Measurements from ENCODE around the gene SNX27. TPM values are rescaled to one million over a fixed set of nuclear protein-coding genes. Genes with fewer than 3 reads are reported as not detected.

Gene SNX27
- polyA plus RNA-seq, 1 donor (not counting 4 experiments of a cell fraction or from before 2014, with no cell fraction given) = 15.7 TPM

DNA sequence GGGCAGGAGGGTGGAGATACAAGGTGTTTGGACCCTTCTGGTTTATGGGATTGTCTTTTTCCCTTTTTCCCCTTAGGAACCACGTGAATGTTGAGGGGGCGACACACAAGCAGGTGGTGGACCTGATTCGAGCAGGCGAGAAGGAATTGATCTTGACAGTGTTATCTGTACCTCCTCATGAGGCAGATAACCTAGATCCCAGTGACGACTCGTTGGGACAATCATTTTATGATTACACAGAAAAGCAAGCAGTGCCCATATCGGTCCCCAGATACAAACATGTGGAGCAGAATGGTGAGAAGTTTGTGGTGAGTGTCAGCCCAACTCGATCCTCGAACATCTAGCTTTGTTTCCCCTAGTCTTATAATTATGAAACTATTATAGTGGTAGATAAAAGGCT is 27.0 kb downstream of the SNX27 start:
- Histone ChIP-seq H3K4me3 (ENCODE audit: control insufficient read depth in 2 of 3, extremely low read depth in 1 of 3, insufficient read depth in 2 of 3, low read depth in 1 of 3, low read length in 3 of 3) (no peak overlapping the region), H3K27ac (ENCODE audit: control insufficient read depth, insufficient read depth, low read length) (no peak overlapping the region), H3K27me3 (ENCODE audit: control insufficient read depth, extremely low read depth, insufficient read depth, low read length) (no peaks in the 10 kb centered on the region), H3K9me3 (ENCODE audit: control insufficient read depth, low read depth, low read length) (no peaks in the 10 kb centered on the region), H3K36me3 (ENCODE audit: control insufficient read depth in 2 of 2, extremely low read depth in 1 of 2, insufficient read depth in 2 of 2, low read length in 2 of 2) (peaks cover 0 to 2% of the 10 kb centered on the region in 2 experiments), H3K4me1 (ENCODE audit: control insufficient read depth, extremely low read depth, insufficient read depth, low read length) (no peaks in the 10 kb centered on the region), H4K20me1 (ENCODE audit: control insufficient read depth, extremely low read depth, insufficient read depth, low read length) (no peaks in the 10 kb centered on the region), H3K9me1 (ENCODE audit: control insufficient read depth, extremely low read depth, insufficient read depth, low read length) (no peaks in the 10 kb centered on the region), H3K4me2 (ENCODE audit: control insufficient read depth, extremely low read depth, insufficient read depth, low read depth, low read length) (no peak overlapping the region), H3K79me2 (ENCODE audit: control insufficient read depth, insufficient read depth, low read length) (peaks cover 1% of the 10 kb centered on the region), H2AFZ (ENCODE audit: control insufficient read depth, low read length) (no peak overlapping the region), H3K9ac (ENCODE audit: control insufficient read depth, extremely low read depth, insufficient read depth, low read length) (no peak overlapping the region)
- DNase-seq (ENCODE audit: low read depth, low spot score) = no peak
- no peak for FAIRE-seq
- dilution Hi-C loops (cut with MboI; ENCODE audit: extremely low pct_ligation_motif_present, low sequenced_read_pairs) = no loop called here
- TF ChIP-seq, protein P1, sequence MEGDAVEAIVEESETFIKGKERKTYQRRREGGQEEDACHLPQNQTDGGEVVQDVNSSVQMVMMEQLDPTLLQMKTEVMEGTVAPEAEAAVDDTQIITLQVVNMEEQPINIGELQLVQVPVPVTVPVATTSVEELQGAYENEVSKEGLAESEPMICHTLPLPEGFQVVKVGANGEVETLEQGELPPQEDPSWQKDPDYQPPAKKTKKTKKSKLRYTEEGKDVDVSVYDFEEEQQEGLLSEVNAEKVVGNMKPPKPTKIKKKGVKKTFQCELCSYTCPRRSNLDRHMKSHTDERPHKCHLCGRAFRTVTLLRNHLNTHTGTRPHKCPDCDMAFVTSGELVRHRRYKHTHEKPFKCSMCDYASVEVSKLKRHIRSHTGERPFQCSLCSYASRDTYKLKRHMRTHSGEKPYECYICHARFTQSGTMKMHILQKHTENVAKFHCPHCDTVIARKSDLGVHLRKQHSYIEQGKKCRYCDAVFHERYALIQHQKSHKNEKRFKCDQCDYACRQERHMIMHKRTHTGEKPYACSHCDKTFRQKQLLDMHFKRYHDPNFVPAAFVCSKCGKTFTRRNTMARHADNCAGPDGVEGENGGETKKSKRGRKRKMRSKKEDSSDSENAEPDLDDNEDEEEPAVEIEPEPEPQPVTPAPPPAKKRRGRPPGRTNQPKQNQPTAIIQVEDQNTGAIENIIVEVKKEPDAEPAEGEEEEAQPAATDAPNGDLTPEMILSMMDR (optimal IDR thresholded peaks at IDR 0.05 in 1 of 3, IDR thresholded peaks at IDR 0.05 in 1 of 3, conservative IDR thresholded peaks at IDR 0.05 in 1 of 3; ENCODE audit: extremely low read depth in 1 of 3, insufficient read depth in 2 of 3, low read length in 3 of 3) = no peak
- no peak for TF ChIP-seq EZH2 (IDR thresholded peaks at IDR 0.05; ENCODE audit: low read length)

DNA sequence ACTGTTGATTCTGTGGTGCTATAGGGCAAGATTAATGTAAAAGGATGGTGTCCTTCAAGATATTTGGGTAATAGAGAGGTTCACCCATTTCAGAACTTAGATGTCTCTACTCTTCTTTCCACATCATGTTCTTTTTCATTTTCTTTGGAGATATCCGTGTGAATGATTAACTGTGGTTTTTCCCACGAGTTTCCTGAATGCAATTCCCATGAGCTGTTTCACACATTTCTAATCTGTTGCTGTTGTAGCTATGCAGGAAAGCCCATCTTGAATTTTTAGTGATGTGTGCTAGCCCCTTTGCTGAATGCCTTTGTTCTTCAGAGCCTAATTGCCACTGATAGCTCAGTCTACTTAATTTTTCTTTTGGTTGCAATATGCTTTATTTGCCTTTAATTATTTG is 27.6 kb downstream of the SNX27 start:
- TF ChIP-seq, protein P1 (optimal IDR thresholded peaks at IDR 0.05 in 1 of 3, IDR thresholded peaks at IDR 0.05 in 1 of 3, conservative IDR thresholded peaks at IDR 0.05 in 1 of 3; ENCODE audit: extremely low read depth in 1 of 3, insufficient read depth in 2 of 3, low read length in 3 of 3) = no peak
- TF ChIP-seq EZH2 (IDR thresholded peaks at IDR 0.05; ENCODE audit: low read length) = no peak
- dilution Hi-C loops (cut with MboI; ENCODE audit: extremely low pct_ligation_motif_present, low sequenced_read_pairs) = no loop called here
- no peak overlapping the region for H3K9ac ChIP-seq (ENCODE audit: control insufficient read depth, extremely low read depth, insufficient read depth, low read length)

More for the DNA sequence above, 27.6 kb downstream of the SNX27 start:
- H3K4me1 ChIP-seq (ENCODE audit: control insufficient read depth, extremely low read depth, insufficient read depth, low read length) = no peaks in the 10 kb centered on the region
- H3K27me3 ChIP-seq (ENCODE audit: control insufficient read depth, extremely low read depth, insufficient read depth, low read length) = no peaks in the 10 kb centered on the region
- no peaks in the 10 kb centered on the region for H3K9me1 ChIP-seq (ENCODE audit: control insufficient read depth, extremely low read depth, insufficient read depth, low read length)
- DNase-seq (ENCODE audit: low read depth, low spot score) (no peak), FAIRE-seq (no peak)
- no peaks in the 10 kb centered on the region for H4K20me1 ChIP-seq (ENCODE audit: control insufficient read depth, extremely low read depth, insufficient read depth, low read length)
- no peaks in the 10 kb centered on the region for H3K9me3 ChIP-seq (ENCODE audit: control insufficient read depth, low read depth, low read length)
- no peak overlapping the region for H3K27ac ChIP-seq (ENCODE audit: control insufficient read depth, insufficient read depth, low read length)
- H3K36me3 ChIP-seq (ENCODE audit: control insufficient read depth in 2 of 2, extremely low read depth in 1 of 2, insufficient read depth in 2 of 2, low read length in 2 of 2) = peaks cover 0 to 2% of the 10 kb centered on the region in 2 experiments
- no peak overlapping the region for H3K4me3 ChIP-seq (ENCODE audit: control insufficient read depth in 2 of 3, extremely low read depth in 1 of 3, insufficient read depth in 2 of 3, low read depth in 1 of 3, low read length in 3 of 3)
- H3K79me2 ChIP-seq (ENCODE audit: control insufficient read depth, insufficient read depth, low read length) = peaks cover 1% of the 10 kb centered on the region
- H3K4me2 ChIP-seq (ENCODE audit: control insufficient read depth, extremely low read depth, insufficient read depth, low read depth, low read length) = no peak overlapping the region
- no peak overlapping the region for H2AFZ ChIP-seq (ENCODE audit: control insufficient read depth, low read length)

All from keratinocyte (primary cell).